Measurements from ENCODE around the gene CCDC154. TPM values are rescaled to one million over a fixed set of nuclear protein-coding genes. Genes with fewer than 3 reads are reported as not detected.
A peak's percentile ranks its signal among the peaks of the same experiment; 100 is the strongest.

CCDC154 gene
- total and polyA plus RNA-seq, 2 of the 4 experiments (the other 2 are of a cell fraction) = 0.09 TPM; not detected in 1

DNA sequence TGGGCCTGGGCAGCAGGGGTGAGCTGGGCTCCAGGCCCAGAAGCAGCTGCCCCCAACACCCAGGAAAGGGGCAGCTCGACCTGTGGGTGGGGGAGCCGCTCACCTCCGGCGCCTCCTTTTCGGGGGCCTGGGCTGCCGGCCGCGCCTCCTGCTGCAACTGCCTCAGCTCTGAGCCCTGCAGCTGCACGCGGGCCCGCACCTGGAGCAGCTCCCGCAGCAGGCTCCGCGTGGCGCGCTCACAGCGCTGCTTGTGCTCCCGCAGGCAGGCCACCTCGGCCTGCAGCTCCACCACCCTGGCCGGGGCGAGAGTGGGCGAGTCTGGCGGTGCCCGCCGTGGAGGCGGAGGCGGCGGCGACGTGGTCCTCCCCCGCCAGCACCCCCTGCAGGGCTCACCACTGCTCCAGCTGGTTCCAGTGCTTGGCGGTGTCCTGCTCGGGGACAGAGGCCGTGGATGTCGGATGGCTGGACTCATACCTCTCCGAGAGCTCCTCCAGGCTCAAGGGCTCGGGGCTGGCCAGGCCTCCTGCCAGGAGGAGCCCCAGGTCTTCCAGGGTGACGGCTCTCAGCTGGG is 868 bp downstream of the CCDC154 start:
- no peak overlapping the region for H4K5ac ChIP-seq (ENCODE audit: low read depth, low read length)
- no peak overlapping the region for H2BK120ac ChIP-seq (ENCODE audit: low read depth, low read length)
- no peaks in the 10 kb centered on the region for H3K4me1 ChIP-seq (ENCODE audit: control insufficient read depth, insufficient read depth, low read length)
- DNase-seq = no peak
- no peak overlapping the region for H3K9ac ChIP-seq (ENCODE audit: low read depth, low read length)
- CTCF ChIA-PET = no interaction called here
- no peak for TF ChIP-seq POLR2A (IDR thresholded peaks at IDR 0.05; ENCODE audit: low read depth, low read length)
- no peak for TF ChIP-seq MAZ (IDR thresholded peaks at IDR 0.05; ENCODE audit: borderline replicate concordance, low read depth, low read length)
- TF ChIP-seq RCOR1 (IDR thresholded peaks at IDR 0.05; ENCODE audit: insufficient replicate concordance, low read length) = no peak
- no peak for TF ChIP-seq FOS (IDR thresholded peaks at IDR 0.05; ENCODE audit: low read depth, low read length)
- peaks cover 14% of the 10 kb centered on the region; the same call in 1 of the 2 replicates for H3K36me3 ChIP-seq (ENCODE audit: control insufficient read depth, insufficient read depth, low read length)
- no peak overlapping the region for H3K14ac ChIP-seq (replicated peaks; ENCODE audit: low read depth, low read length)
- no peaks in the 10 kb centered on the region for H3K27me3 ChIP-seq (ENCODE audit: control insufficient read depth, insufficient read depth, low read length)
- POLR2A ChIA-PET (ENCODE audit: unreplicated experiment) = interaction anchor here (0.6 to 1.0 kb wide), 2 partner anchors 23 to 64 kb away, joined by 4 to 7 read pairs; partner anchors contain the start of gene UQCC4
- H2BK15ac ChIP-seq (ENCODE audit: low read depth, low read length) = no peak overlapping the region
- no peak overlapping the region for H3K23ac ChIP-seq (ENCODE audit: low read depth, low read length)
- no TSS peak for BruUV-seq (replicated peaks)
- H2AK9ac ChIP-seq (replicated peaks; ENCODE audit: low read depth, low read length, poor library complexity) = peak overlapping the region; percentile 37
- H4K20me1 ChIP-seq (ENCODE audit: insufficient read depth, low read length) = no peaks in the 10 kb centered on the region
- no peak overlapping the region for H3K18ac ChIP-seq (ENCODE audit: low read depth, low read length)
- H2BK5ac ChIP-seq (ENCODE audit: low read depth, low read length, poor library complexity, severe bottlenecking) = no peak overlapping the region
- no peak overlapping the region for H2BK20ac ChIP-seq (ENCODE audit: low read depth, low read length)
- no peak overlapping the region for H3K56ac ChIP-seq (ENCODE audit: extremely low read depth, insufficient read depth, low read length)
- intact Hi-C loops (cut with micrococcal nuclease) (no loop called here), in situ Hi-C loops (cut with MboI; ENCODE audit: low sequenced_read_pairs) (no loop called here), dilution Hi-C loops (cut with HindIII; ENCODE audit: low sequenced_read_pairs, unreplicated experiment) (no loop called here)
- H3K4ac ChIP-seq (ENCODE audit: low read depth, low read length) = no peak overlapping the region
- no peak overlapping the region for H3K27ac ChIP-seq (ENCODE audit: insufficient read depth, low read length)
- 84% methylated on average over 31 of the region's 38 CpGs; no CpG with 5 or more reads in 1 of the 2 experiments for WGBS, 2 experiments (ENCODE audit: extremely low coverage in 2 of 2, insufficient read length in 1 of 2)
- no peak overlapping the region for H4K8ac ChIP-seq (ENCODE audit: low read depth in 2 of 2, low read length in 2 of 2)
- no peak overlapping the region for H4K91ac ChIP-seq (ENCODE audit: insufficient read depth, low read depth, low read length)
- no peaks in the 10 kb centered on the region for H3K9me3 ChIP-seq (ENCODE audit: control insufficient read depth, insufficient read depth, low read length)
- no peak overlapping the region for H2AK5ac ChIP-seq (ENCODE audit: low read depth, low read length)
- H3K4me2 ChIP-seq (ENCODE audit: low read depth, low read length) = no peak overlapping the region
- ATAC-seq (ENCODE audit: low read depth) = no peak
- no peaks in the 10 kb centered on the region for H3K79me1 ChIP-seq (ENCODE audit: low read depth in 1 of 2, low read length in 2 of 2)
- H3K4me3 ChIP-seq (ENCODE audit: insufficient read depth, low read depth, low read length) = no peak overlapping the region
- H3K9me1 ChIP-seq (ENCODE audit: insufficient read depth, low read length) = no peaks in the 10 kb centered on the region
- H2AFZ ChIP-seq (replicated peaks; ENCODE audit: low read length, poor library complexity) = no peak overlapping the region

All from IMR-90 (cell line).